Brain microvascular endothelial cell (primary cell): ENCODE measurements around the gene KPNB1.

Experiments
- DNase-seq: peaks from one replicate; pipeline ENCODE4 v3.0.0-alpha.2; 2020
- H3K27ac ChIP-seq: fragments of 250-450 bp; sonication (Bioruptor Pico); 2 replicates; pipeline ENCODE4 v1.5.1; 2020; ENCODE audit warnings: mild to moderate bottlenecking, moderate library complexity
- H3K27me3 ChIP-seq: fragments of 250-450 bp; sonication (Bioruptor Pico); replicated peaks from 2 replicates; pipeline ENCODE4 v1.5.1; 2020; ENCODE audit warnings: mild to moderate bottlenecking
- H3K36me3 ChIP-seq: fragments of 250-450 bp; sonication (Bioruptor Pico); replicated peaks from 2 replicates; pipeline ENCODE4 v1.5.1; 2020; ENCODE audit warnings: mild to moderate bottlenecking
- H3K4me3 ChIP-seq: 2 replicates; pipeline ENCODE4 v1.5.1; 2011; ENCODE audit warnings: low read depth, mild to moderate bottlenecking, control low read depth, low read length, moderate library complexity
- in situ Hi-C: cut with HindIII; loops from 2 replicates; pipeline ENCODE4 v1.10.0; 2017; ENCODE audit warnings: low sequenced_read_pairs, low pct_ligation_motif_present
- TF ChIP-seq, protein P1 (sequence below): IDR thresholded peaks from 2 replicates; pipeline ENCODE4 v1.5.1; 2011; ENCODE audit warnings: low read depth, mild to moderate bottlenecking, moderate library complexity, low read length, control low read depth, inconsistent platforms; ENCODE audit errors: missing control alignments

The KPNB1 gene

DNA sequence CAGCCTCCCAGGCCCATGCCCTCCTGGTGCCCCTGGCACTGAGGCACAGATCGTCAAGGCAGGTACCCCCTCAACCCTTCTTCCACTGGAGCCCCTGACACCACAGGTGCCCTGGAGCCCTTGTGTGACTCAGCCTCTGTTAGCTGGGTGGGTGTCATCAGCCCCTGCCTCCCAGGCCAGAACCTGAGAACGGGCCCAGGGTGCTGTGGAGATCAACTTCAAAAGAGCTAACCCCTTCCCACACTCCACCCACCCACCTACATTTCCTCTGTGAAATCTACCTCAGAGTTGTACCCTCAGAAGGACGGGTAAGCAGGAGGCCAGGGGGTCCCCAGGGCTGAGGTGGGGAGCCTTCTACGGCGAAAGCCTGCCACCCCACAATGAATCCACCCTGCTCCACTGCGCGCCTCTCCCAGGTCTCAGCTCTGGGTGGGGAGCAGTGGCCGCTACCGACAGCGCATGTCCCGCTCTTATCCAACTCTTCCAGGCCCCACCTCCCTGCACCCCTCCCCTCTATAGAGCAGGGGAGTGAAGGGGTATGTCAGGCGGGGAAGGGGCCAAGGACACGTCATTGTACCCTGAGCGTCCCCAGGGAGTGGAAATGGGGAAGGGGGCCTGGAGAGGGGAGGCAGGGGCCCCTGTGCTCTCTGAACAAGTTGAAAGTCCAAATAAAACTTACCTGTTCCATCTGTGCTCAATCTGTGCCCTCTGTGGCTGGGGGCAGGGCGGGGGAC is 61.8 kb downstream of the KPNB1 start:
- no peak overlapping the region for H3K4me3 ChIP-seq
- no peak for DNase-seq
- in situ Hi-C loops, result no loop called here
- H3K27me3 ChIP-seq, result peaks cover 73% of the 10 kb centered on the region
- TF ChIP-seq, protein P1, sequence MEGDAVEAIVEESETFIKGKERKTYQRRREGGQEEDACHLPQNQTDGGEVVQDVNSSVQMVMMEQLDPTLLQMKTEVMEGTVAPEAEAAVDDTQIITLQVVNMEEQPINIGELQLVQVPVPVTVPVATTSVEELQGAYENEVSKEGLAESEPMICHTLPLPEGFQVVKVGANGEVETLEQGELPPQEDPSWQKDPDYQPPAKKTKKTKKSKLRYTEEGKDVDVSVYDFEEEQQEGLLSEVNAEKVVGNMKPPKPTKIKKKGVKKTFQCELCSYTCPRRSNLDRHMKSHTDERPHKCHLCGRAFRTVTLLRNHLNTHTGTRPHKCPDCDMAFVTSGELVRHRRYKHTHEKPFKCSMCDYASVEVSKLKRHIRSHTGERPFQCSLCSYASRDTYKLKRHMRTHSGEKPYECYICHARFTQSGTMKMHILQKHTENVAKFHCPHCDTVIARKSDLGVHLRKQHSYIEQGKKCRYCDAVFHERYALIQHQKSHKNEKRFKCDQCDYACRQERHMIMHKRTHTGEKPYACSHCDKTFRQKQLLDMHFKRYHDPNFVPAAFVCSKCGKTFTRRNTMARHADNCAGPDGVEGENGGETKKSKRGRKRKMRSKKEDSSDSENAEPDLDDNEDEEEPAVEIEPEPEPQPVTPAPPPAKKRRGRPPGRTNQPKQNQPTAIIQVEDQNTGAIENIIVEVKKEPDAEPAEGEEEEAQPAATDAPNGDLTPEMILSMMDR, result no peak
- H3K27ac ChIP-seq, result no peak overlapping the region
- no peaks in the 10 kb centered on the region for H3K36me3 ChIP-seq

DNA sequence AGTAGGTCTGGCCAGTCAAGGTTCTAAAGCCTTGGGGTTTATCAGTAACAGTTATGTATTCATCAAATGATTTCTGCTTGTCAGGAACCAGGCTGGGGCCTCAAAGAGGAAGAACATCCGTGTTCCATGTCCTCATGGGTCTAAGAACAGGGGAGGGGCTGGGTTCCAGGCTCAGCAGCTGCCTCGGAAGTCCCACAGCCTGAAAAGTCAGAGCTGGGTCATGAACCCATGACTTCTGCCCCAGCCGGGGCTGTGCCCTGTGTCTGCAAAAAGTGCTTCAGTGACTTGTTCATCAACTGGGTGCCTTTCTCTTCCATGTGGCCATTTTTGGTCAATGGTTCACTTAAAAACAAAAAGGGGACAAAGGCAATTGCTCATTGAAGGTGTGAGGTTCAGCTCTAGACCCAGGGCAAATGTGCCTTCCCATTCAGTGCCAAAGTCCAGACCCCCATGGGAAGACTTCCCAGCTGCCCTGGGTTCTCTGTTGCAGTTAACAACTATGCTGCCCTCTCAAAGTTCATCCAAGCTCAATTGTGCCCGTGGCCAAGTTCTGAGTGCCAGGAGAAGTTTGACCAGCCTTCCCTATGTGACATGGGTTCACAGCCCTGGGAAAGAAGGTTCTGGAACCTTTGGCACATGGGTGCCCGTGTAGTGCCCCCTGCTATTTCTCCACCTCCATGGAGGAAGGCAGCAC is 62.8 kb downstream of the KPNB1 start:
- H3K36me3 ChIP-seq, result no peaks in the 10 kb centered on the region
- no peak overlapping the region for H3K27ac ChIP-seq
- H3K4me3 ChIP-seq, result no peak overlapping the region
- in situ Hi-C loops, result no loop called here
- TF ChIP-seq, protein P1, result no peak
- no peak for DNase-seq
- peaks cover 74% of the 10 kb centered on the region for H3K27me3 ChIP-seq

DNA sequence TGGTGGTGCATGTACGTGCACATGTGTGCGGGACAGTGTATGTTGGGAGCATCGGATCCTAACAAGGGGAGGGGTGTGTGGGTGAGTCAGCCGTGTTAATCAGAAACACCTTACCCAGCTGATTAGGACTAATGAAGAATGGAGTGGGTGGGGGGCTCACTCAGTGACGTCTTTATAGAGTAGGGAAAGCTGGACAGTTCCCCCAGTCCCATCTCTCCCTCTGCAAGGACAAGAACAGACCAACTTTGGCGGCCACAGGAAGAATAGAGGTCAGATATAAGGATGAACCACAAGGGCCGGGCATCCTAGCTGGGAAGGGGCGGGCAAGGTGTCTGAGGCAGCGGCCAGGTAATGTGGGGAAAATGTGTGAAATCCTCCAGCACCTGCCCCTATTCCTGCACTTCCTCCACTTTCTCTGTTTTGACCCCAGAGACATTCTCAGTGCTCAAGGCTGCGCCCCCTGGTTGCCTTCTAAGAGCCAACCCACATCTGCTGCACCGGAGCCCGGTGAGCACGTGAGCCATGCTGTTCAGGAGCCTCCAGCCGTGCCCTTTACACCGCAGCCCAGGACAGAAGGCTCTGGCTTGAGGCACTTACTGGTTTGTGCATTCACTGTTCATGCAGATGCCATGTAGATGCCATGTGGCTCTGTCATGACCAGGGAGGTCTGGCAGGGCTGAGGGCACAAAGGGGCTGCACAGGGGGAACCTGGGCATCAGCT is 64.4 kb downstream of the KPNB1 start:
- DNase-seq, result no peak
- no peak overlapping the region for H3K4me3 ChIP-seq
- TF ChIP-seq, protein P1, result no peak
- H3K36me3 ChIP-seq, result no peaks in the 10 kb centered on the region
- H3K27me3 ChIP-seq, result peaks cover 79% of the 10 kb centered on the region
- in situ Hi-C loops, result no loop called here
- no peak overlapping the region for H3K27ac ChIP-seq

DNA sequence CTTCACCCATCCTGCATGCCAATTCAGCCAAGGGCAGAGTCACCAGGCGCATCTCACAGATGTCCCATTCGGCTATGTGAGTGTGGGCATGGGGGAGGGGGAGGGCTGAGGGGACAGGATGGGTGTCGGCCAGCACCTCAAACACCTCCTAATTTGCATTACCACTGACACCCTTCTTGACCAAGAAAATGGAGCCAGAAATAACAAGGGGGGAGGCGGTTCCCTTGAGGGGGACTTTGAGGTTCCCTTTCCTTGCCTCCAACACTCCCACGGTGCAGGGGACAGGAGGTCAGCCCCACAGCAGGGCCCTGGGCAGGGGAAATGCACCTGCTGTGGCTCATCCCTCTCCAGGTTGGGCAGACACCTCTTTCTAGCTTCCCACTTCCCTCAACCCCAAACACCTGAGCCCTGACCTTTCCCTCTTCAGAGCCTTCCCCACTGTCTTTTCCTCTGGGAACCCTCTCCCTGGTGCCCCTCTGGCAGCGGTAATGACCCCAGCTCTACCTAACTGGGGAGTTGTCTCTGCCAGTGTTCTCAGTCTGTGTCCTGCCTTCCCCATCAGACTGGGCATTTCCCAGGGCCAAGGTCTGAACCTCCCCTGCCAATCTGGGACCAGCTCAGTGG is 65.2 kb downstream of the KPNB1 start:
- Histone ChIP-seq H3K27me3 (peaks cover 77% of the 10 kb centered on the region), H3K4me3 (no peak overlapping the region), H3K27ac (no peak overlapping the region), H3K36me3 (no peaks in the 10 kb centered on the region)
- TF ChIP-seq, protein P1, result no peak
- in situ Hi-C loops, result no loop called here
- DNase-seq, result no peak

DNA sequence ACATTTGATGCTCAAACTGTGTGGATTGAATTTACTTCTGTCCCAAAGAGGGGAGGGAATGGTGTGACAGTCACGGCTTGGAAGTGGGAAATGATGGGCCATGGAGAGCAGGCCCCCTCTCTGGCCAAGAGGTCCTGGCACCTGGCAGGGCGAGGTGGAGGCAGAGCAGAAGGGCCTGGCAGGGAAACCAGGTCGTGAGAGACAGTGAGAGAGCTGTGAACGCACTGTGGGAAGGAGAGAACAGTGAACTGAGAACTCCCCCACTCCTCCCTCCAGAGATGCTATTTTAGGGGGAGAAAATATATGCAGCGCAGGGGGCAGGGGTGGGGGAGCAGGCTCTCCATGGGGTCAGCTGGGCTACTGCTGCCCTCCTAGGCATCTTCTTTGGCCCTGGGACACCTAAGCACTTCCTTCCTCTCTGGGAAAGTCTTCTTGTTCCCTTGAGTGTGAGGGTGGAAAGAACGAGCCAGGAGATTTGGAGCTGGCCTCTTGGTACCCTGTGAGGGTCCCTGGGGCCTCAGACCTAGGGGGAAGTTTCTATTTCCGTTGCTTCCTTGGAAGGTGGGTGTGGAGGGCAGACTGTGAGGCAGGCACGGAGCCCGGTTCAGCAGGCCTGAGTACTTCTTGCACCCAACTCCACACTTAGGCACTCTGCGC is 66.1 kb downstream of the KPNB1 start:
- no peaks in the 10 kb centered on the region for H3K36me3 ChIP-seq
- in situ Hi-C loops, result no loop called here
- H3K27ac ChIP-seq, result no peak overlapping the region
- peaks cover 82% of the 10 kb centered on the region for H3K27me3 ChIP-seq
- TF ChIP-seq, protein P1, result no peak
- no peak overlapping the region for H3K4me3 ChIP-seq
- DNase-seq, result no peak
